ENCODE results near the gene CHRNA10.

The CHRNA10 gene, protein sequence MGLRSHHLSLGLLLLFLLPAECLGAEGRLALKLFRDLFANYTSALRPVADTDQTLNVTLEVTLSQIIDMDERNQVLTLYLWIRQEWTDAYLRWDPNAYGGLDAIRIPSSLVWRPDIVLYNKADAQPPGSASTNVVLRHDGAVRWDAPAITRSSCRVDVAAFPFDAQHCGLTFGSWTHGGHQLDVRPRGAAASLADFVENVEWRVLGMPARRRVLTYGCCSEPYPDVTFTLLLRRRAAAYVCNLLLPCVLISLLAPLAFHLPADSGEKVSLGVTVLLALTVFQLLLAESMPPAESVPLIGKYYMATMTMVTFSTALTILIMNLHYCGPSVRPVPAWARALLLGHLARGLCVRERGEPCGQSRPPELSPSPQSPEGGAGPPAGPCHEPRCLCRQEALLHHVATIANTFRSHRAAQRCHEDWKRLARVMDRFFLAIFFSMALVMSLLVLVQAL

GRCh38 chr11:3671334-3672254, at the start of gene CHRNA10:
TSS of gene CHRNA10 (minus strand) at chr11:3671384. CDS start at chr11:3671312, 72 bp downstream.
- no peaks in the 10 kb centered on the region for H3K27me3 Mint-ChIP-seq (ENCODE audit: low read depth)
- H3K9me3 Mint-ChIP-seq: no peaks in the 10 kb centered on the region
- no peak within 1 kb of the TSS for H3K27ac Mint-ChIP-seq
- no peak within 1 kb of the TSS for H3K4me3 Mint-ChIP-seq
- H3K36me3 Mint-ChIP-seq (ENCODE audit: low read depth): peaks cover 66% of the 10 kb centered on the region
- TF ChIP-seq, protein P1, sequence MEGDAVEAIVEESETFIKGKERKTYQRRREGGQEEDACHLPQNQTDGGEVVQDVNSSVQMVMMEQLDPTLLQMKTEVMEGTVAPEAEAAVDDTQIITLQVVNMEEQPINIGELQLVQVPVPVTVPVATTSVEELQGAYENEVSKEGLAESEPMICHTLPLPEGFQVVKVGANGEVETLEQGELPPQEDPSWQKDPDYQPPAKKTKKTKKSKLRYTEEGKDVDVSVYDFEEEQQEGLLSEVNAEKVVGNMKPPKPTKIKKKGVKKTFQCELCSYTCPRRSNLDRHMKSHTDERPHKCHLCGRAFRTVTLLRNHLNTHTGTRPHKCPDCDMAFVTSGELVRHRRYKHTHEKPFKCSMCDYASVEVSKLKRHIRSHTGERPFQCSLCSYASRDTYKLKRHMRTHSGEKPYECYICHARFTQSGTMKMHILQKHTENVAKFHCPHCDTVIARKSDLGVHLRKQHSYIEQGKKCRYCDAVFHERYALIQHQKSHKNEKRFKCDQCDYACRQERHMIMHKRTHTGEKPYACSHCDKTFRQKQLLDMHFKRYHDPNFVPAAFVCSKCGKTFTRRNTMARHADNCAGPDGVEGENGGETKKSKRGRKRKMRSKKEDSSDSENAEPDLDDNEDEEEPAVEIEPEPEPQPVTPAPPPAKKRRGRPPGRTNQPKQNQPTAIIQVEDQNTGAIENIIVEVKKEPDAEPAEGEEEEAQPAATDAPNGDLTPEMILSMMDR (IDR thresholded peaks at IDR 0.05; ENCODE audit: unreplicated experiment in 3 of 3): no peak
- H3K4me1 Mint-ChIP-seq: no peaks in the 10 kb centered on the region

GRCh38 chr11:3712274-3712673, 41.1 kb upstream of the CHRNA10 start:
- Mint-ChIP-seq H3K4me3 (no peak overlapping the region), H3K27me3 (ENCODE audit: low read depth) (no peaks in the 10 kb centered on the region), H3K27ac (no peak overlapping the region), H3K4me1 (no peaks in the 10 kb centered on the region), H3K36me3 (ENCODE audit: low read depth) (peaks cover 71% of the 10 kb centered on the region), H3K9me3 (no peaks in the 10 kb centered on the region)
- TF ChIP-seq, protein P1 (IDR thresholded peaks at IDR 0.05; ENCODE audit: unreplicated experiment in 3 of 3): no peak

DNA sequence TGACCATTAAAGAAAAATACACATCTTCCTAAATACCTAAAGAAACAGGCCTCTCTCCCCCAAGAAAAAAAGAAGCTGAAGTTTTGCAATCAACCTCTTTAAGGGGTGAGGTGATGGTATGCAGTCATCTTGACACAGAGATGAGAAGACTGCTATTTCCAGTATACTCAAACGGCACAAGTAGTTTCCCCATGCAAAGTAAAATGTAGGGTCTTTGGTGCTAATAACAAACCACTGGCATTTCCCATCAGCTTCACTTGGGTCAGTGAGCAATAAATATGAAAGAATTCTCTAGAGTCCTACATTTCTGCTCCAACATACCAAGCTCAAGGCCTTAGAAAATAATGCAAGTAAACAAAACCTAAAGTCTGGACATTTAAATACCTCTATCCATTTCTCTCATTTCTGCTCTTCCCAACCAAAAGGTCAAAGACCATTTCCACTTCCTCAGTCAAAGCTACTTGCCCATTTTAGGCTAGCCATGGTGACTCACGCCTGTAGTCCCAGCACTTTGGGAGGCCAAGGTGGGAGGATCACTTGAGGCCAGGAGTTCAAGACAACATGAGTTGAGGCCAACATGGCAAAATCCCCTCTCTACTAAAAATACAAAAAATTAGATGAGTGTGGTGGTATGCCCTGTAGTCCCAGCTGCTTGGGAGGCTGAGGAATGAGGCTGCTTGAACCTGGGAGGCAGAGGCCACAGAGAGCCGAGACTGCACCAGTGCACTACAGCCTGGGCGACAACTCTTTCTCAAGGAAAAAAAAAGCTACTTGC, 39.5 kb upstream of the CHRNA10 start:
- Mint-ChIP-seq H3K9me3 (no peaks in the 10 kb centered on the region), H3K27me3 (ENCODE audit: low read depth) (no peaks in the 10 kb centered on the region), H3K4me1 (no peaks in the 10 kb centered on the region), H3K27ac (no peak overlapping the region), H3K4me3 (no peak overlapping the region), H3K36me3 (ENCODE audit: low read depth) (peaks cover 70% of the 10 kb centered on the region)
- TF ChIP-seq, protein P1 (IDR thresholded peaks at IDR 0.05; ENCODE audit: unreplicated experiment in 3 of 3): no peak

GRCh38 chr11:3709977-3710376, 38.8 kb upstream of the CHRNA10 start:
- H3K4me1 Mint-ChIP-seq: no peaks in the 10 kb centered on the region
- peaks cover 71% of the 10 kb centered on the region for H3K36me3 Mint-ChIP-seq (ENCODE audit: low read depth)
- TF ChIP-seq, protein P1 (IDR thresholded peaks at IDR 0.05; ENCODE audit: unreplicated experiment in 3 of 3): no peak
- H3K9me3 Mint-ChIP-seq: no peaks in the 10 kb centered on the region
- no peak overlapping the region for H3K27ac Mint-ChIP-seq
- no peaks in the 10 kb centered on the region for H3K27me3 Mint-ChIP-seq (ENCODE audit: low read depth)
- no peak overlapping the region for H3K4me3 Mint-ChIP-seq

DNA sequence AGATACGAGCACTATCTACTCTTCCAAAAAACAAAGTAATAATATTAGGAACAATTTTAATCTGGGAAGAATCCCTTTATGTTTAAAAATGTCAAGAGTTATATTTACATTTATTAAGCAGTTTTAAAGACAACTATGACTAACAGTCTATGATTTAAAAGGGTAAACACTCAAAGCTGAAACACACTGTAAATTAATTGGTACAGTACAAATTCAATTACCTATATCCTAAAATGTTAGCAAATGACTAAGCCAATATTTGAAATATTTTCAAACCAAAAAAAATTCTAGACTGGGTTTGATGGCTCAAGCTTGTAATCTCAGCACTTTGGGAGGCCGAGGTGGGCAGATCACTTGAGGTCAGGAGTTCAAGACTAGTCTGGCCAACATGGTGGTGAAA, 36.0 kb upstream of the CHRNA10 start:
- Mint-ChIP-seq H3K36me3 (ENCODE audit: low read depth) (peaks cover 68% of the 10 kb centered on the region), H3K9me3 (no peaks in the 10 kb centered on the region), H3K27ac (no peak overlapping the region), H3K27me3 (ENCODE audit: low read depth) (no peaks in the 10 kb centered on the region), H3K4me3 (no peak overlapping the region), H3K4me1 (no peaks in the 10 kb centered on the region)
- TF ChIP-seq, protein P1 (IDR thresholded peaks at IDR 0.05; ENCODE audit: unreplicated experiment in 3 of 3): no peak

Measured in nephron (organoid).